OCI-LY1 (cell line): ENCODE results near the gene BEST3.
A peak's percentile ranks its signal among the peaks of the same experiment; 100 is the strongest.
"Not testable (repeated sequence)": the region's sequence is repeated elsewhere in the genome, so short reads cannot be mapped to it uniquely, and the experiment has no call there.

Experiments
- H2AFZ ChIP-seq: fragments of 200-600 bp; sonication (generic), shearing (Covaris generic); 2 replicates; pipeline ENCODE4 v1.6.0; 2014; ENCODE audit warnings: antibody characterized with exemption, mild to moderate bottlenecking, low read length
- H3F3A ChIP-seq: fragments of 200-600 bp; sonication (generic), shearing (Covaris generic); 2 replicates; pipeline ENCODE4 v1.6.0; 2014; ENCODE audit warnings: mild to moderate bottlenecking, antibody characterized with exemption, low read length, moderate library complexity; ENCODE audit not compliant: insufficient read depth
- H3K27ac ChIP-seq: fragments of 200-600 bp; sonication (generic); 2 replicates; pipeline ENCODE4 v1.5.1; 2014; ENCODE audit warnings: low read length, mixed run types, mild to moderate bottlenecking, low read depth; ENCODE audit not compliant: poor library complexity, severe bottlenecking
- H3K27me3 ChIP-seq: fragments of 200-600 bp; sonication (generic); 2 replicates; pipeline ENCODE4 v1.6.0; 2014; ENCODE audit warnings: antibody characterized with exemption, mild to moderate bottlenecking, low read length, moderate library complexity; ENCODE audit not compliant: insufficient read depth
- H3K36me3 ChIP-seq: fragments of 200-600 bp; sonication (generic); 2 replicates; pipeline ENCODE4 v1.6.1; 2014; ENCODE audit warnings: mild to moderate bottlenecking, antibody characterized with exemption, low read length, moderate library complexity, mixed read lengths; ENCODE audit not compliant: insufficient read depth
- H3K4me1 ChIP-seq: fragments of 200-600 bp; sonication (generic); 2 replicates; pipeline ENCODE4 v1.5.1; 2014; ENCODE audit warnings: mild to moderate bottlenecking, low read length, moderate library complexity; ENCODE audit not compliant: insufficient read depth, severe bottlenecking
- H3K4me2 ChIP-seq: fragments of 200-600 bp; sonication (generic), shearing (Covaris generic); 2 replicates; pipeline ENCODE4 v1.6.1; 2014; ENCODE audit warnings: low read length
- H3K4me3 ChIP-seq: fragments of 200-600 bp; sonication (generic); 2 replicates; pipeline ENCODE4 v1.5.1; 2014; ENCODE audit warnings: low read length, low read depth, mild to moderate bottlenecking, mixed read lengths; ENCODE audit not compliant: poor library complexity, severe bottlenecking
- H3K79me2 ChIP-seq: fragments of 200-600 bp; shearing (Covaris generic); 2 replicates; pipeline ENCODE4 v1.6.1; 2016; ENCODE audit warnings: mixed run types, low read length, mixed read lengths; ENCODE audit not compliant: insufficient read depth
- H3K9ac ChIP-seq: fragments of 200-600 bp; sonication (generic), shearing (Covaris generic); 2 replicates; pipeline ENCODE4 v1.6.1; 2014; ENCODE audit warnings: mild to moderate bottlenecking, low read length, mixed read lengths
- H3K9me2 ChIP-seq: fragments of 200-600 bp; sonication (generic), shearing (Covaris generic); 2 replicates; pipeline ENCODE4 v1.6.1; 2014; ENCODE audit warnings: low read depth, mild to moderate bottlenecking, low read length, mixed read lengths
- H3K9me3 ChIP-seq: fragments of 200-600 bp; shearing (Covaris generic); 2 replicates; pipeline ENCODE4 v1.6.1; 2014; ENCODE audit warnings: low read length, mixed read lengths
- H4K20me1 ChIP-seq: fragments of 200-600 bp; sonication (generic), shearing (Covaris generic); 2 replicates; pipeline ENCODE4 v1.6.0; 2016; ENCODE audit warnings: mild to moderate bottlenecking, low read length; ENCODE audit not compliant: insufficient read depth
- EZH2 ChIP-seq: fragments of 200-600 bp; sonication (generic), shearing (Covaris generic); IDR thresholded peaks from 2 replicates; pipeline ENCODE4 v1.8.0; 2017; ENCODE audit warnings: borderline replicate concordance, mixed run types, mild to moderate bottlenecking, antibody characterized with exemption, low read length, moderate library complexity, mixed read lengths
- TF ChIP-seq, protein P1 (sequence below): fragments of 200-600 bp; sonication (generic), shearing (Covaris generic); IDR thresholded peaks from 2 replicates; pipeline ENCODE4 v1.5.1; 2017; ENCODE audit warnings: mild to moderate bottlenecking, antibody characterized with exemption, low read length, moderate library complexity, mixed read lengths

BEST3 gene

DNA sequence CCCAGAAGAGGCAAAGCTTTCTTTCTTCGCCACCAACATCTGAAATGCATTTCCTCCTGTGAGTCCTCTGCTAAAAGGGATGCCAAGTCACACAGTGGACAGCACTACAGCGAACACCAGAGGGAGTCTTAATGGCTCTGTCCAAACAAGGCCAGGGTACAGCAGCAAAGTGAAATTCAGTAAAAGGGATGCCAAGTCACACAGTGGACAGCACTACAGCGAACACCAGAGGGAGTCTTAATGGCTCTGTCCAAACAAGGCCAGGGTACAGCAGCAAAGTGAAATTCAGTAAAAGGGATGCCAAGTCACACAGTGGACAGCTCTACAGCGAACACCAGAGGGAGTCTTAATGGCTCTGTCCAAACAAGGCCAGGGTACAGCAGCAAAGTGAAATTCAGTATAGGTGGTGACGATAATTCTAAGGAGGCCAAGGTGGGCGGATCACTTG, 34.1 kb downstream of the BEST3 start:
- H2AFZ ChIP-seq, H3K27ac ChIP-seq, H3K9me3 ChIP-seq, H4K20me1 ChIP-seq, H3K9ac ChIP-seq, H3K79me2 ChIP-seq, H3K4me1 ChIP-seq, H3K4me3 ChIP-seq, H3F3A ChIP-seq, H3K9me2 ChIP-seq, H3K27me3 ChIP-seq, H3K4me2 ChIP-seq: not testable (repeated sequence)
- TF ChIP-seq, protein P1, sequence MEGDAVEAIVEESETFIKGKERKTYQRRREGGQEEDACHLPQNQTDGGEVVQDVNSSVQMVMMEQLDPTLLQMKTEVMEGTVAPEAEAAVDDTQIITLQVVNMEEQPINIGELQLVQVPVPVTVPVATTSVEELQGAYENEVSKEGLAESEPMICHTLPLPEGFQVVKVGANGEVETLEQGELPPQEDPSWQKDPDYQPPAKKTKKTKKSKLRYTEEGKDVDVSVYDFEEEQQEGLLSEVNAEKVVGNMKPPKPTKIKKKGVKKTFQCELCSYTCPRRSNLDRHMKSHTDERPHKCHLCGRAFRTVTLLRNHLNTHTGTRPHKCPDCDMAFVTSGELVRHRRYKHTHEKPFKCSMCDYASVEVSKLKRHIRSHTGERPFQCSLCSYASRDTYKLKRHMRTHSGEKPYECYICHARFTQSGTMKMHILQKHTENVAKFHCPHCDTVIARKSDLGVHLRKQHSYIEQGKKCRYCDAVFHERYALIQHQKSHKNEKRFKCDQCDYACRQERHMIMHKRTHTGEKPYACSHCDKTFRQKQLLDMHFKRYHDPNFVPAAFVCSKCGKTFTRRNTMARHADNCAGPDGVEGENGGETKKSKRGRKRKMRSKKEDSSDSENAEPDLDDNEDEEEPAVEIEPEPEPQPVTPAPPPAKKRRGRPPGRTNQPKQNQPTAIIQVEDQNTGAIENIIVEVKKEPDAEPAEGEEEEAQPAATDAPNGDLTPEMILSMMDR: 0 out of 2 replicates have a peak, but pooled peaks have one; percentile 15
- peaks cover 45% of the 10 kb centered on the region for H3K36me3 ChIP-seq

DNA sequence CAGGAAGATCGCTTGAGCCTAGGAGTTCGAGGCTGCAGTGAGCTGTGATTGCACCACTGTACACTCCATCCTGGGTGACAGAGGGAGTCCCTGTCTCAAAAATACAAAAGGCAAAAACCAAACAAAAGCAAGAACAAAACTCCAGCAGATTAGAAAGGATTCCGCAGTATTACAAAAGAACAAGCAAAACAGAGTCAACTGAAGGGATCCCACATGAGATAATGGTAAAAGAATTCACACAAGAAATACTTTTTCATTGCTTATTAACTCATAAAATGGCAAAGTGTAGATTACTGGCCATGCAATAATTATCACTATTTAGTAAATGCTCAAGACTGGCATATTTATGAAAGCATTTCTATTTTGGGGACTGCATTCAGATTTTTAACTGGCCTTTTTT, 35.4 kb downstream of the BEST3 start:
- Histone ChIP-seq H3K4me3 (no peak overlapping the region), H3K36me3 (peaks cover 32% of the 10 kb centered on the region), H3F3A (no peaks in the 10 kb centered on the region), H3K4me2 (no peak overlapping the region), H3K9ac (no peak overlapping the region), H3K27me3 (no peaks in the 10 kb centered on the region), H3K9me3 (no peaks in the 10 kb centered on the region), H3K4me1 (no peaks in the 10 kb centered on the region), H4K20me1 (no peaks in the 10 kb centered on the region), H3K9me2 (no peaks in the 10 kb centered on the region), H2AFZ (no peak overlapping the region), H3K27ac (no peak overlapping the region), H3K79me2 (no peaks in the 10 kb centered on the region)
- TF ChIP-seq, protein P1: no peak
- no peak for TF ChIP-seq EZH2

GRCh38 chr12:69662764-69663163, 36.3 kb downstream of the BEST3 start:
- no peak overlapping the region for H3K4me3 ChIP-seq
- no peaks in the 10 kb centered on the region for H3K27me3 ChIP-seq
- no peaks in the 10 kb centered on the region for H3K9me3 ChIP-seq
- no peak overlapping the region for H3K4me2 ChIP-seq
- H3K9ac ChIP-seq: no peak overlapping the region
- no peaks in the 10 kb centered on the region for H4K20me1 ChIP-seq
- H3K27ac ChIP-seq: no peak overlapping the region
- no peaks in the 10 kb centered on the region for H3K9me2 ChIP-seq
- H3K79me2 ChIP-seq: no peaks in the 10 kb centered on the region
- no peak for TF ChIP-seq EZH2
- TF ChIP-seq, protein P1: no peak
- no peak overlapping the region for H2AFZ ChIP-seq
- H3F3A ChIP-seq: no peaks in the 10 kb centered on the region
- peaks cover 23% of the 10 kb centered on the region for H3K36me3 ChIP-seq
- no peaks in the 10 kb centered on the region for H3K4me1 ChIP-seq
